CD14-positive monocyte (primary cell): ENCODE measurements around the gene TEF. TPM values are rescaled to one million over a fixed set of nuclear protein-coding genes. Genes with fewer than 3 reads are reported as not detected.

ENCODE experiments used
- DNase-seq, 3 donors: peaks; one replicate each; pipeline ENCODE4 v3.0.0-alpha.2; 2011 to 2022
- H2AFZ ChIP-seq: 2 replicates; pipeline ENCODE4 v1.6.0; 2012; ENCODE audit warnings: mild to moderate bottlenecking, low read depth, low read length, inconsistent platforms; ENCODE audit not compliant: insufficient read depth, poor library complexity, severe bottlenecking
- H3K27ac ChIP-seq, 2 donors: 1 replicate in 1 of 2; 2 replicates in 1 of 2; pipeline ENCODE4 v1.5.1; 2012 to 2013; ENCODE audit warnings: low read length in 2 of 2, control low read depth in 1 of 2, inconsistent platforms in 1 of 2, low read depth in 1 of 2, mild to moderate bottlenecking in 1 of 2
- H3K27me3 ChIP-seq, 2 donors: one replicate each; pipeline versions ENCODE4 v1.6.0 to v1.6.1; 2011 to 2013; ENCODE audit warnings: low read length in 2 of 2; ENCODE audit not compliant: control insufficient read depth in 2 of 2, insufficient read depth in 2 of 2
- H3K36me3 ChIP-seq, 2 donors: replicated peaks in 1 of 2; 1 replicate in 1 of 2; 2 replicates in 1 of 2; pipeline versions ENCODE4 v1.5.1 to v1.6.1; 2012 to 2013; ENCODE audit warnings: low read length in 2 of 2, control low read depth in 1 of 2, inconsistent platforms in 1 of 2, mild to moderate bottlenecking in 1 of 2; ENCODE audit not compliant: insufficient read depth in 2 of 2, control insufficient read depth in 1 of 2
- H3K4me1 ChIP-seq, 2 donors: 1 replicate in 1 of 2; 2 replicates in 1 of 2; pipeline versions ENCODE4 v1.5.1 to v1.6.1; 2012 to 2013; ENCODE audit warnings: low read length in 2 of 2, control low read depth in 1 of 2, inconsistent platforms in 1 of 2, mild to moderate bottlenecking in 1 of 2, moderate library complexity in 1 of 2; ENCODE audit not compliant: insufficient read depth in 2 of 2, control insufficient read depth in 1 of 2
- H3K4me2 ChIP-seq: replicated peaks from 2 replicates; pipeline ENCODE3; 2012; ENCODE audit warnings: low read length, moderate library complexity, mild to moderate bottlenecking; ENCODE audit not compliant: poor library complexity, severe bottlenecking; ENCODE audit errors: extremely low read depth
- H3K4me3 ChIP-seq, 3 experiments: fragments of 200-600 bp in 1 of 3; sonication (generic) in 1 of 3; replicated peaks in 1 of 3; 1 replicate in 2 of 3; 2 replicates in 1 of 3; pipeline ENCODE4 v1.5.1; 2011 to 2013; ENCODE audit warnings: low read length in 3 of 3, mild to moderate bottlenecking in 3 of 3, control low read depth in 2 of 3, low read depth in 2 of 3, inconsistent platforms in 1 of 3, moderate library complexity in 1 of 3
- H3K79me2 ChIP-seq: 2 replicates; pipeline ENCODE4 v1.6.0; 2012; ENCODE audit warnings: mild to moderate bottlenecking, control low read depth, inconsistent platforms, low read length, moderate library complexity; ENCODE audit not compliant: insufficient read depth
- H3K9ac ChIP-seq: 2 replicates; pipeline ENCODE4 v1.6.0; 2017; ENCODE audit warnings: low read length, mild to moderate bottlenecking; ENCODE audit not compliant: insufficient read depth, poor library complexity, severe bottlenecking
- H3K9me3 ChIP-seq, 2 donors: replicated peaks in 1 of 2; 1 replicate in 1 of 2; 2 replicates in 1 of 2; pipeline versions ENCODE4 v1.5.1 to v1.6.1; 2012 to 2013; ENCODE audit warnings: low read length in 2 of 2, control low read depth in 1 of 2; ENCODE audit not compliant: control insufficient read depth in 1 of 2, insufficient read depth in 1 of 2
- H4K20me1 ChIP-seq: 2 replicates; pipeline ENCODE4 v1.6.0; 2012; ENCODE audit warnings: mild to moderate bottlenecking, low read length, control low read depth, moderate library complexity; ENCODE audit not compliant: insufficient read depth
- H3K27ac Mint-ChIP-seq, 7 donors: one replicate each; pipeline ENCODE4 v1.8.0; 2020; ENCODE audit warnings: mild to moderate bottlenecking in 7 of 7, mixed read lengths in 7 of 7, moderate library complexity in 6 of 7, inconsistent platforms in 2 of 7
- H3K27me3 Mint-ChIP-seq, 3 donors: one replicate each; pipeline ENCODE4 v1.8.0; 2021 to 2022; ENCODE audit warnings: low read depth in 3 of 3, mild to moderate bottlenecking in 3 of 3, mixed read lengths in 3 of 3, moderate library complexity in 3 of 3, inconsistent platforms in 1 of 3
- H3K36me3 Mint-ChIP-seq, 2 donors: one replicate each; pipeline ENCODE4 v1.8.0; 2020; ENCODE audit warnings: mixed read lengths in 2 of 2, inconsistent platforms in 1 of 2, mild to moderate bottlenecking in 1 of 2
- H3K4me1 Mint-ChIP-seq: one replicate; pipeline ENCODE4 v1.8.0; 2020; ENCODE audit warnings: mild to moderate bottlenecking, mixed read lengths
- H3K4me3 Mint-ChIP-seq, 2 donors: one replicate each; pipeline ENCODE4 v1.8.0; 2020; ENCODE audit warnings: mild to moderate bottlenecking in 2 of 2, mixed read lengths in 2 of 2, moderate library complexity in 1 of 2
- H3K9me3 Mint-ChIP-seq, 7 donors: one replicate each; pipeline ENCODE4 v1.8.0; 2020 to 2022; ENCODE audit warnings: mixed read lengths in 7 of 7, mild to moderate bottlenecking in 6 of 7, moderate library complexity in 6 of 7, inconsistent platforms in 2 of 7
- WGBS: methylation state at CpG from one replicate; pipeline ENCODE4 v1.1.5; 2013; ENCODE audit warnings: missing lambda C conversion rate; ENCODE audit not compliant: insufficient coverage; 5-methylcytosine and 5-hydroxymethylcytosine counted together
- intact Hi-C, 2 donors: fragments of 100-400 bp; cut with micrococcal nuclease; formaldehyde crosslinking; loops; one replicate each; pipeline versions ENCODE4 v1.15.0 to v1.15.1; 2023
- polyA minus RNA-seq: library from RNA; depleted of rRNA, polyadenylated mRNA; stranded (reverse); fragments of >200 nt; gene quantifications from 2 replicates; pipeline ENCODE4 v1.2.3, GENCODE V29; 2012
- polyA plus RNA-seq, 3 donors: library from polyadenylated mRNA; depleted of rRNA in 1 of 3; unstranded in 2 of 3; stranded (reverse) in 1 of 3; fragments of 300-500 nt in 2 of 3; fragments of >200 nt in 1 of 3; fragmentation: Illumina TruSeq in 2 of 3; gene quantifications; 1 replicate in 2 of 3; 2 replicates in 1 of 3; pipeline ENCODE4 v1.2.3, GENCODE V29; 2012 to 2021
- total RNA-seq, 12 experiments: library from RNA in 1 of 12; stranded (reverse) in 1 of 12; fragments of 120-200 nt in 1 of 12; gene quantifications; one replicate each; pipeline ENCODE4 v1.2.4 and lab custom pipeline; 2013 to 2026; ENCODE audit warnings: mixed read lengths in 6 of 12, inconsistent platforms in 1 of 12
- TF ChIP-seq, protein P1 (sequence below): fragments of 200-600 bp; IDR thresholded peaks from one replicate; pipeline ENCODE4 v1.8.0; 2022; ENCODE audit warnings: antibody characterized with exemption, mild to moderate bottlenecking

The TEF gene, protein sequence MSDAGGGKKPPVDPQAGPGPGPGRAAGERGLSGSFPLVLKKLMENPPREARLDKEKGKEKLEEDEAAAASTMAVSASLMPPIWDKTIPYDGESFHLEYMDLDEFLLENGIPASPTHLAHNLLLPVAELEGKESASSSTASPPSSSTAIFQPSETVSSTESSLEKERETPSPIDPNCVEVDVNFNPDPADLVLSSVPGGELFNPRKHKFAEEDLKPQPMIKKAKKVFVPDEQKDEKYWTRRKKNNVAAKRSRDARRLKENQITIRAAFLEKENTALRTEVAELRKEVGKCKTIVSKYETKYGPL
- total RNA-seq (2013), result 1.9 TPM
- polyA plus RNA-seq (1 to 10 TPM in 2 of 3 donors, under 1 TPM in 1; 0.71 to 1.7 (median 1.1) TPM), polyA minus RNA-seq (0.96 and 2.4 TPM in 2 replicates), total RNA-seq (lab: John Stamatoyannopoulos, UW) (0.08 to 5.3 (median 2.6) reads per million in 11 experiments)

DNA sequence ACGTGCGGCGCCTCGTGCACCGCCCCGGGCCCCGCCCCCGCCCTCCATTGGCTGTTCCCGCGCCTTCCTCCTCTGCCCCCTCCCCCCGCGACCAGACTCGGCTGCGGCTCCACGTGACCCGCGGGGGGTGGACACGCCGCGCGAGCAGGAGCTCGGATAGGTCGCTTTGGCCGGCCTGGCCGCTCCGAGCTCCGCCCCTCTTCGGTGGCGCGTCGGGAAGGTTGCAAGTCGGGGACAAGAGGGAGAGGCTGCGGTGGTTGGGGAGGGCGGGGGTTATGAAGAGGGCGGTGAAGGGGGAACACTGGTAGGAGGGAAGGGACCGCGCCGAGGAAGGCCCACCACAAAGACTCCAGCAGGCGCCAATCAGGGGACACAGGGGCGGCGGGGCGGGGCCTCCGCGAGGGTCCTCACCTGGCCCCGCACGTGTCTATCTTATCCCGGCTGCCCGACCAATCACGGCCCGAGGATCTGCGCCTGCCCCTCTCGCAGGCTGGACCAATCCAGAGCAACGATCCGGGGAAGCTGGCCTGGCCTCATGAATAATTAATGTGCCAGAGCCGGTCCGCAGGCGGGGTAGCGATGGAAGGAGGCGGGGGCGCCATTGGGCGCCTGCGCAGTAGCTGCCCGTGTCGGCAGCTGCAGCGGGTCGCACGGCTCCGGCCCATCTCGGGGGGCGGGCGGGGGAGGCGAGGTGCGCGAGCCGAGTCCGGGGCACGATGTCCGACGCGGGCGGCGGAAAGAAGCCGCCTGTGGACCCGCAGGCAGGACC, at the start of gene TEF:
Gene TEF (plus strand): TSS at position 614 of the 769 bp plus-strand sequence. CDS start 103 bp downstream, at position 717.
- peaks cover 0 to 2% (median 0%) of the 10 kb centered on the region in 7 donors for H3K9me3 Mint-ChIP-seq
- Histone ChIP-seq H3K27me3 (no peaks in the 10 kb centered on the region), H3K79me2 (no peaks in the 10 kb centered on the region), H3K27ac (peak within 1 kb of the TSS; percentile 87 to 90), H3K9me3 (no peaks in the 10 kb centered on the region), H3K4me1 (peaks cover 12 to 18% of the 10 kb centered on the region in 2 donors), H3K4me3 (peak within 1 kb of the TSS; percentile 54 to 85 (median 70)), H2AFZ (peak within 1 kb of the TSS; percentile 86), H3K9ac (peak within 1 kb of the TSS; percentile 90), H3K36me3 (no peaks in the 10 kb centered on the region), H3K4me2 (peak within 1 kb of the TSS; percentile 82), H4K20me1 (no peaks in the 10 kb centered on the region)
- intact Hi-C loops, result loop anchor here (2.0 to 10.0 kb wide), 3 partner anchors 63 to 94 kb away; partner anchors contain the start of genes TOB2 (in 2 of the 2), ACO2 (in 1 of the 2), PHF5A (in 1 of the 2) and RANGAP1 (in 1 of the 2)
- H3K36me3 Mint-ChIP-seq, result no peaks in the 10 kb centered on the region
- H3K4me3 Mint-ChIP-seq, result peak within 1 kb of the TSS; percentile 80 to 89
- 0% methylated on average over 63 of the region's 84 CpGs for WGBS
- H3K27me3 Mint-ChIP-seq, result peaks cover 3 to 7% (median 3%) of the 10 kb centered on the region in 3 donors
- TF ChIP-seq, protein P1, sequence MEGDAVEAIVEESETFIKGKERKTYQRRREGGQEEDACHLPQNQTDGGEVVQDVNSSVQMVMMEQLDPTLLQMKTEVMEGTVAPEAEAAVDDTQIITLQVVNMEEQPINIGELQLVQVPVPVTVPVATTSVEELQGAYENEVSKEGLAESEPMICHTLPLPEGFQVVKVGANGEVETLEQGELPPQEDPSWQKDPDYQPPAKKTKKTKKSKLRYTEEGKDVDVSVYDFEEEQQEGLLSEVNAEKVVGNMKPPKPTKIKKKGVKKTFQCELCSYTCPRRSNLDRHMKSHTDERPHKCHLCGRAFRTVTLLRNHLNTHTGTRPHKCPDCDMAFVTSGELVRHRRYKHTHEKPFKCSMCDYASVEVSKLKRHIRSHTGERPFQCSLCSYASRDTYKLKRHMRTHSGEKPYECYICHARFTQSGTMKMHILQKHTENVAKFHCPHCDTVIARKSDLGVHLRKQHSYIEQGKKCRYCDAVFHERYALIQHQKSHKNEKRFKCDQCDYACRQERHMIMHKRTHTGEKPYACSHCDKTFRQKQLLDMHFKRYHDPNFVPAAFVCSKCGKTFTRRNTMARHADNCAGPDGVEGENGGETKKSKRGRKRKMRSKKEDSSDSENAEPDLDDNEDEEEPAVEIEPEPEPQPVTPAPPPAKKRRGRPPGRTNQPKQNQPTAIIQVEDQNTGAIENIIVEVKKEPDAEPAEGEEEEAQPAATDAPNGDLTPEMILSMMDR, result no peak
- DNase-seq, result peak; percentile 97 to 98 (median 98)
- peaks cover 17% of the 10 kb centered on the region for H3K4me1 Mint-ChIP-seq
- peak within 1 kb of the TSS; percentile 92 to 99 (median 95) for H3K27ac Mint-ChIP-seq
